GM19025 (cell line): Measurements from ENCODE around the gene ANGPTL7.

Experiments used
- ATAC-seq: cut with Tn5 transposase; IDR thresholded peaks from one replicate; pipeline ENCODE4 v1.9.1; 2021; ENCODE audit warnings: mild to moderate bottlenecking, low read depth, moderate library complexity; ENCODE audit not compliant: unreplicated experiment

The ANGPTL7 gene

GRCh38 chr1:11198257-11198656, 9.1 kb downstream of the ANGPTL7 start:
- no peak for ATAC-seq

- no peak for ATAC-seq
Measured at GRCh38 chr1:11198851-11199594, 9.9 kb downstream of the ANGPTL7 start.

- ATAC-seq = no peak
Measured at GRCh38 chr1:11204396-11205190, 15.4 kb downstream of the ANGPTL7 start.

- no peak for ATAC-seq
Measured at GRCh38 chr1:11207898-11208611, 18.9 kb downstream of the ANGPTL7 start.

- ATAC-seq = no peak
Measured at GRCh38 chr1:11211461-11211860, 22.3 kb downstream of the ANGPTL7 start.

GRCh38 chr1:11211925-11212587, 22.9 kb downstream of the ANGPTL7 start:
- ATAC-seq = no peak

GRCh38 chr1:11214698-11215380, 25.7 kb downstream of the ANGPTL7 start:
- ATAC-seq = no peak

- no peak for ATAC-seq
Measured at GRCh38 chr1:11215381-11216005, 26.3 kb downstream of the ANGPTL7 start.

- ATAC-seq = no peak
Measured at GRCh38 chr1:11216074-11216473, 26.9 kb downstream of the ANGPTL7 start.

GRCh38 chr1:11227106-11228077, 38.2 kb downstream of the ANGPTL7 start:
- ATAC-seq = no peak

- ATAC-seq = no peak
Measured at GRCh38 chr1:11229203-11229602, 40.0 kb downstream of the ANGPTL7 start.

GRCh38 chr1:11233208-11233607, 44.1 kb downstream of the ANGPTL7 start:
- no peak for ATAC-seq

GRCh38 chr1:11237356-11237755, 48.2 kb downstream of the ANGPTL7 start:
- ATAC-seq = no peak

- no peak for ATAC-seq
Measured at GRCh38 chr1:11238311-11238710, 49.2 kb downstream of the ANGPTL7 start.

- ATAC-seq = no peak
Measured at GRCh38 chr1:11245248-11245647, 56.1 kb downstream of the ANGPTL7 start.
